GM21447 (cell line): ENCODE results near the gene TRIM45.
"Not testable (repeated sequence)": the region's sequence is repeated elsewhere in the genome, so short reads cannot be mapped to it uniquely, and the experiment has no call there.

Source experiments
- ATAC-seq: cut with Tn5 transposase; IDR thresholded peaks from one replicate; pipeline ENCODE4 v1.9.1; 2021; ENCODE audit not compliant: unreplicated experiment

TRIM45 gene

DNA sequence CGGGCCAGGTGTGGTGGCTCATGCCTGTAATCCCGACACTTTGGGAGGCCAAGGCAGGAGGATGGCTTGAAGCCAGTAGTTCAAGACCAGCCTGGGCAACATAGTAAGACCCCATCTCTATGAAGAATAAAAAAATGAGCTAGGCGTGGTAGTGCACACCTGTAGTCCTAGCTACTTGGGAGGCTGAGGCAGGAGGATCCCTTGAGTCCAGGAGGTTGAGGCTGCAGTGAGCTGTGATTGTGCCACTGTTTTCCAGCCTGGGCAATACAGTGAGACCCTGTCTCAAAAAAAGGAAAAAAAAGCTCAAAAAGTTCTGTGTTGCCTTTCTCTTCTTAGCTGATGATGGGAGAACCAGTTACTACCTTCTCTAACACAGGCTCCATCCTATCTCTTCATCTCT lies 19.7 kb downstream of the TRIM45 start:
- ATAC-seq = not testable (repeated sequence)

DNA sequence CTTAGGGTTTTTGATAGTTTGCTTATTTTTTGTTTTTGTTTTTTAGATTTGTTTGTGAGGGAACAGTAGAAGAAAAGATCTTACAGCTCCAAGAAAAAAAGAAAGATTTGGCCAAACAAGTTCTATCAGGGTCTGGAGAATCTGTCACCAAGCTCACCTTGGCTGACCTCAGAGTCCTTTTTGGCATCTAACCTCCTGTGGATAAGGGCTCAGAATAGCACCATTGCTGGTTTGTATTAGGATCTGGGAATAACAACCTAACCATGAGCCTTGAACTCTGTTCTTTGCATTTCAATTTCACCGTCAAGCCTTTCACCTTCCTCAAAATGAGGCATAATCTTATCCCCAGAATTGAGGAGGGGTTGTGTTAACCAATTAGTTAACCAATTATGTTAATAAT lies 20.2 kb downstream of the TRIM45 start:
- no peak for ATAC-seq

DNA sequence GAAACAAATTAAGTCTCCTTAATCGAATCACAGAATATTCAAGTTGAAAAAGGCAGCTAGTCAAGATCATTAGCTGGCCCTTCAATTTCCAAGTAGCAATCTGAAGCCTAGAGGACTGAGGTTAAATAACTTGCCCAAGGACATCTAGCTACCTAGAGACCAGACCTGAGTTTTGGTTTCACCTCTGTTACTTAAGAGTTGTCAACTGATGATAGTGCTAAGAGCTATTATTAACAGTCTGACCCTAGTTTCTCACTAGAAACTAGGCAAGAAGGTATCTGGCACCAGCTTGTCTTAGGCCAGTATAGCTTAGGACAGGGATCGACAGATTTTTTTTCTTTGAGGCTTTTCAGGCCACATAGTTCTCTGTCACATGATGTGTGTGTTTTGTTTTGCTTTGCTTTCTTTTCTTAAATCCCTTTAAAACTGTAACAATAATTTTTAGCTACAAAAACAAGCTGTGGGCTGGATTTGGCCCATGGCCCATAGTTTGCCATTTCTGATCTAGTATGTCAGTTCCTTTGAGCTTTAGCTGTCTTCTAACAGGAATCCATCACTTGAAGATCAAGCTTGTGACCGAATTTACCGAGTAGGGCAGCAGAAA lies 23.2 kb downstream of the TRIM45 start:
- ATAC-seq = no peak

DNA sequence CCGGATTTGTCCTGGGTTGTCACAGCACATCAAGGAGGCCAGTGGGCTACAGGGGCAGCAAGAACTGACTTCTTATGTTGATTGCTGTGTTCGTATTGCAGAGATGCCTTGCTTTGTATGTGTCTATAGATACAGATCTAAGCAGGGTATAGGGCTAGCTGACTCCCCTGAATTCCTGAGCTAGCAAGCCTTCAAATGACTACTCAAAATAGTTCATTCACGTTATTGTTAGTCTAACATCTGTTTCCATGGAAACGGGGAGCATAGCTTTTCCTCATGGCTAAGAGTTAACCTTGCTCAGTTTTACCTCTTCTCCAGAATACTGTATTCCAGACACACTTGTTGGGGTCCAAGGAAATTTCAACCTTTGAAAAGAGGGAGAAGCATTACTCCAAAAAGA lies 24.1 kb downstream of the TRIM45 start:
- ATAC-seq = no peak

DNA sequence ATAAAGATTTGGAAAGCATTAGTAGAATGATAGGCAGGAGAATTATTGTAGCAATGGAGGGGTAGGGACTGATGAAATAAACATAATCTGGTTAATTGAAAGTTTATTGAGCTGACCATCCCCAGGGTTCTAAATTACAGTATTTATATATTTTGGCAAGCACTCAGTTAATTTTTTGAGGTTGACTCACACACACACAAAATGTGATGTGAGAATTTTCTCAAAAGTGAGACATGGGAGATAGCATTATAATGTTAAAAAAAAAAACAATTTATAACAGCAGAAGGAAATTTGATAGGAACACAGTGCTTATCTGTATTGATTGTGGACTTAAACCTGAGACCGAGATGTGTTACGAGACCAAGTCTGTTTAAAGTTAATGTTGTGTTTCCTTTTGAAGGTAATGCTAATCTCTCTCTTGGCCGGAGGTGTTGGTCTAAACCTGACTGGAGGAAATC lies 24.6 kb downstream of the TRIM45 start:
- no peak for ATAC-seq

DNA sequence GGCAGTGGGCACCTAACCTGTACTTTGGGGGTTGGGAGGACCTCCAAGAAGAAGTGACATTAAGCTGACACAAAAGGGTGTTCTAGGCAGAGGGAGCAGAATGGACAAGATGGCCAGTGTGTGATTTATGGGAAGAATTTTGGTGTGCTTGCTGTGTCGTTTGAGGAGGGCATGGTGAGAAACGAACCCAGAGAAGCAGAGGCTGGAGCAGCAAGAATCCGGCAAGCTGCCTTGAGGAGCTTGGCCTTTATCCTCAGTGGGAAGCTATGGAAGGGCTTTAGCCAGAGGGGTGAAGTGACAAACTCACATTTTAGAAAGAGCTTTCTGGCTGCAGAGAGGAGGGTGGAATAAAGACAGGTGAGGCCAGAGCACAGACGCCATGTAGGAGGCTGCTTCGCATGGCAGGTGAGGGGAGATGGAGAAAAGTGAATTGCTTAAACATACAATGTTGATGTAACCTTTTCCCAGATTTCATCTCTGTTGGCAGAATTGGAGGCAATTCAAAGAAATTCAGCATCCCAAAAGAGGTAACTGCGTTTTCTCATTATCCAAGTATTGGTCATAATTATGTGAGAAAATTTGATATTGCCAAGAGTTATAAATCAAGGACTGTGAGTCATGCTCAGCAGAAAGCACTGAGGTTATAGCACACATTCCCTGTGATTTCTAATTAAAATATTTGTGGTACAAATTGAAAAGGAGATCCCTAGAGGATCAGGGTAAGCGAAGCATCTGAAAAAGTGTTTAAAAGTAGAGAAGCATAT lies 26.5 kb downstream of the TRIM45 start:
- ATAC-seq = no peak

DNA sequence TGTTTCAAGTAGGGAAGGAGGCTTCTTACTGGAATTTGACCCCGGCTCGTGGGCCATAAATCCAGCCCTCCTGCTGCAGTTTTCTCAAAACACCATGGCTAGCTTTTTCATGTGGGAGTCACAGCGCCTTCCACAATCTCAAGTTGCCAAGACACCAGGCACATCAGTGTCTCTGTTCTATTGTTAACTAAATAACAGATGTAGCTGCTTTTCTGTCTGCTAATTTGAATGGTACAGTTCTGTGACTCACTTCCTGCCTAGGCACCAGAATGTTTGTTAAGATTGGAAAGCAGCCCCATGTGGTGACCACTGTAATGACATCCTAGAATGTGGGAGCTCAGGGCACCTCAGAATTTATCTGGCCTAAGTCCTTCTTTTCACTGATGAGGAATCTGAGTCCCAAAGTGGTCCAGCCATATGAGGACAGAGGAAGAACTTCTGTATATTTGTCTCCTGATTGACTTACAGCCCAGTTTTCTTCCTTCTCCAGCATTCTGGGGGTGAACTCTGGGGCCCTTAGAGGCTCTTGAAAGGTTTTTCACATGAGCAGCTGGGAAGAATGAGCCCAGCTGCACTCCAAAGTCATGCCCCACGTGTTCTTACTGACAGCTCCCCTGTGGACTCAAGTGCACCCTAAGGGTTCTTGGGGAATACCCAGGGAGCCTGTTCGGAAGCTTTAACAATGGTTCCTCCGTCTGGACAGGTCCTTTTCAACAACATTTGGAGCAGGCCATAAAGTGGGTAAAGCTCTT lies 27.5 kb downstream of the TRIM45 start:
- ATAC-seq = peak; percentile 84

DNA sequence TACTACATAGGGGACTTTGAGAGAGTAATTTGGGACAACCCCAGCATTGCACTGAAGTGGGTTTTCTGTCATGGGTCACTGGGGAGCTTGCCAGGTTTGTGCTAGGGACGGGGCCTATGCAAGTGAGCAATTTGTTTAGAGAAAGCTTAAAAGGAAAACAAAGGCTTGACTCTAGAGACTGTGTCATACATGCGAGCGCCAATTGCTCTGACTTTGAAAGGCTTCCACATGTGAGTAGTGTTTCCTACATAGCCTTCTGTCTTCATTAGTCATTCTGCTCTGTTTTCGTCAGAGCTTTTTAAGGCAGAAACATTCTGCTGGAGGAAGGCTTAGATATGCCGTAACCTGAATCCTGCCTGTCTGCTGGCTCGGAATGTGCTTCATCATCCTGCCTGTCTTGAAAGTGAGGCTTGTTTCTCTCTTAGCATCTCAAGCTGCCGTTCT lies 28.4 kb downstream of the TRIM45 start:
- no peak for ATAC-seq

DNA sequence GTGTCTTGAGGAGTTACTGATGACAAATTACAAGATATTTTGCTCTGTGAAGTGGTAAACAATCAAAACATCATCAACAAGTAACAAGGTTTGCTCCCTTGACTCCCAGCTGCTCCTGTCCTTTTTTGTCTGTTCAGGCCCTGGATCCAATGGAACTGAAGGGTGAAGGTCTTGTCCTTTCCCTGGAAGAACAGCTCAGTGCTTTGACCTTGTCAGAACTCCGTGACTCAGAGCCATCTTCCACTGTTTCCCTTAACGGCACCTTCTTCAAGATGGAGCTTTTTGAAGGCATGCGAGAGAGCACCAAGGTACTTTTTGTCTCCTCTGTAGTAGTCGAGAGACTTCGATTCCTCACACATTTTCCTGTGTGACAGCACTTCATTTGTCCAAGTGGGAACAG lies 29.0 kb downstream of the TRIM45 start:
- ATAC-seq = no peak

DNA sequence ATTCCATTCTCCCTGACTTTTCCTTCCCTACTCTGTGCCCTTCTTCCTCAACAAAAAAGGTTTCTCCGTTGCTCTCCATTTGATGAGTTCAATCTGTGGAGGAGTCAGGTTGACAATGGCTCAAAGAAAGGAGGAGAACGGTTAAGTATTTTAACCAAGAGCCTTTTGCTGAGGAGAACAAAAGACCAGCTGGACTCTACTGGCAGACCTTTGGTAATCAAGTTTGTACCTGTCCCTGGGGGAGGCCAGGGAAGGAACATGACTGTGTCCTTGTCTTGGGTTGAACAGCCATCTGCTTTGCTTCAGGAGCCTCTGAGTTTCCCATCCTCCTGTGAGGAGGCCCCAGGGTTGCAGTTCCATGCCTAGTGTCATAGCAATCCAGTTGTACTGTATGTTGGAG lies 31.6 kb downstream of the TRIM45 start:
- no peak for ATAC-seq

DNA sequence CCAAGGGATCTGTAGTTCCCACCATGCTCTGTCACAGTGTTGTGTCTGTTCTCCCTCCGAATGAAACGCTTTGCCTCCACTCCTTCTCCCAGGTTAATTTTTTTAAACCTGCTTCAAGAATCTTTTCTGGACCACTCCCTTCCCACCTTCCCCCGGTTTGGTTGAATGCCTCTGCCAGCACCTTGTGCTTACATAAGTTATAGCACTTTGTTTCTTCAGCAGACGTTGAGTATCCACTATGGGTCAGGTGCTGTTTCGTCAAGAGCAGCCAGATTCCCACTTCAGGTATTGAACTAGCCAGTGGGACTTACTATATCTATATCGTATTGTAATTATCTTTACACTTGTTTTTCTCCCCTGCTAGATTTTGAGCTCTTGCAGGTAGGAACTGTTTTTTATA lies 33.9 kb downstream of the TRIM45 start:
- ATAC-seq = no peak

DNA sequence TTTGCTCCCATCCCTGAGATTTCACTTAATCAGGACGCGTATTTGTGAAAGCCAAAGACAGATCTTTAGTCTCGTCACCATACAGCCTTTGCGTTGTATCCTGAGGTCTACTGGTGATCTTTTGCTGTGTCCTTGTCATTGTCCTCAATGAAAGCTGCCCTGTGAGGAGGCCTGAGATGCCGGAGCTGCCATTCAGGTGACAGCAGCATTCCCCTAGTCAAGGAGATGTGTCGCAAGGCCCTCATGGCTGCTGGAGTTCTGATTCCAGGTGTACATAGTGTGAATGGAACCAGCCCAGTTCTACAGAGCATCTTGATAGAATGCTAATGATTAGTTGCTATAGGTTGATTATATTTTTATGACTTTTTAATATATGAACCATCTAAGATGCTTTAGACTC lies 37.3 kb downstream of the TRIM45 start:
- ATAC-seq = no peak

DNA sequence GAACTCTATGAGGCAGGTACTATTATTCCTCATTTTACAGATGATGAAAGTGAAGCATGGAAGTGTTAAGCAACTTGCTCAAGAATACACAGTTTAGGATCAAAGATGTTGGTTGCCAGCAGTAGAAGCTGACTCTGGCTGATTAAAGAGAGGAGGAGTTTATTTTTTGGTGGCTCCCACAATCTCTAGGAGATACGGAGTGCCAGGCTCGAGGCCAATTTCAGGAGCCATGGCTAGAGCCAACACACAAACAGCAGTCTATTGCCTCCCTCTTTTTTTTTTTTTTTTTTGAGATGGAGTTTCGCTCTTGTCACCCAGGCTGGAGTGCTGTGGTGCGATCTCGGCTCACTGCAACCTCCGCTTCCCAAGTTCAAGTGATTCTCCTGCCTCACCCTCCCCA lies 41.8 kb downstream of the TRIM45 start:
- no peak for ATAC-seq

DNA sequence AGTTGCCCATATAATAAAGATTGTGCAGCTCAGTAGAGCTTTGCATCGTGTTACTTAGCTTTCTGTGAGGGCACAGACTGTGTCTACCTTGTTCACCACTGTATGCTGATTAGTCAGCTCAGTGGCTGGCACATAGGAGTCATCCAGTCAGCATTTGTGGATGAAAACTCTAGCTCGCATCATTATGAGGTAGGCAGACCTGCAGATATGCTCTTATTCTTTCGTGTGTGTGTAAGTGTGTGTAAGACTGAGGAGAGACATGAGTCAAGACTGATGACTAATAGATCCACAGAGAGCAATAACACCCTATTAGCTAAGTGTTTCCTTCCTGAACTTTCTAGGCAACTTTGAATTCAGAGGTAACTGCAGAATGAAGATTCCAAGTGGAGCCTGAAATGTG lies 44.3 kb downstream of the TRIM45 start:
- no peak for ATAC-seq

DNA sequence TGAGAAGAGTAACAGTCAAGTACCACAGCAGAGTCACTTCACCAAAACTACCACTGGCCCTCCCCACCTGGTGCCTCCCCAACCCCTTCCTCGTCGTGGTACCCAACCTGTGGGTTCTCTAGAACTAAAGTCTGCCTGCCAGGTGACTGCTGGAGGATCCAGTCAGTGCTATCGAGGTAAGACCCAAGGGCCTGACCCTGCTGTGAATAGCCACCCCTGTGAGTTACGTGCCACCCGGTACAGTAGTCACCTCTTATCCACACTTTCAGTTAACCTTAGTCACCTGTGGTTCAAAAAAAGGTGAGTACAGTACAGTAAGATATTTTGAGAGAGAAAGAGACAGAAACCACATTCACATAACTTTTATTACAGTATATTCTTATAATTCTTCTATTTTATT lies 44.9 kb downstream of the TRIM45 start:
- ATAC-seq = no peak

DNA sequence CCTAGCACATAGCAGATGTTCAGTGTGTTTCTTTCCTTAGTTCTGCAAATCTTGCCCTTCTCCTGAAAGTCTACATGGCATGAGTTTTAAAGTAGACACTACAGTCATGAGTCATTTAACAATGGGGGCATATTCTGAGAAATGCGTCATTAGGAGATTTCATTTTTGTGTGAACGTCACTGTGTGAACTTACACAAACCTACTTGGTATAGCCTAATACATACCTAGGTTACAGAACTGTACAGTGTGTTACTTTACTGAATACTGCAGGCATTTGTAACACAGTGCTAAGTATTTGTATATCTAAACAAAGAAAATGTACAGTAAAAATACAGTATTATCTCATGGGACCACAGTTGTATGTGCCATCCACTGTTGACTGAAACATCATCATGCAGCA lies 51.4 kb downstream of the TRIM45 start:
- ATAC-seq = no peak

DNA sequence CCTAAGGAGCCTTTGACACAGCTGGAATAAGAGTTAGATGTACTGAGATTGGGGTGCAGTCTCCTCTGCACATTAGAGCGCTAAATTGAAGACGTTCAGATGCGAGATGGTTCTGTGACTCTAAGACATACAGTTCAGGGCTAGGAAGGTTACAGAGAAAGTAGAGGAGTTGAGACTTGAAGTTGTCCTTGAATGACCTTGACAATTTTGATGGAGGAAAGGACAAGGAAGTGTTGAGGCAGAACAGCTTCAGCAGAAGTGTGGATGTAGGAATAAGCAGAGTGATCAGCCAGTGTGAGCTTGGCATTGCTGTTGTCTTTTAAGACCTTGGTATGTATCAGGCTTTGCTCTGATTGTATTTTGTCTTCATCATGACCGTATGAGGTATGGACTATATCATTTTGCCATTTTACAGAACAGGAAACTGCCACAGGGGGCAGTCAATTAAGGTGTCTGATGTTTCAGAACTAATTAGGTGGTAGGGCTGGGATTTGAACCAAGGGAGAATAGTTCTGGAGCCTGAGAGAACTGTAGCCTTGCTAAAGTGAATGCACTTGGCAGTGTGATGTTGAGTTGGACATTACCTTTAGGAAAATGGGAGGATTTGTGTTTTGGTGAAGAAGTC lies 52.2 kb downstream of the TRIM45 start:
- ATAC-seq = no peak

DNA sequence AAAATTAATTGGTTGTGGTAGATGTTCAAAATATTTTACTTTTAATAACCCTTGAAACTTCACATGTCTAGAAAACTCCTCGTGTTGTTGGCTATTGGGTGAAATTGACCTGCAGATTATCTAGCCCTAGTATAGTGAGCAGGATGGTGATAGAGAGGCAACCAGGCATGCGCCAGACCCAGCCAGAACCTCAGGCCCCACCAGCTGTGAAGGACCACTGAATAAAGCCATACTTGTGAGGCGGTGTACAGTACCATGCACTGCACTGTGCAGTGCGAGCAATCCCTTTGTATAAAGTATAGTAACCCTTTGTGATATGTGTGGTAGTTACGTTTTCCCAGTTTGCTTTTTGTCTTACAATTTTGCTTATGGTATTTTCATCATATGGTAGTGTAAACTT lies 53.0 kb downstream of the TRIM45 start:
- no peak for ATAC-seq

DNA sequence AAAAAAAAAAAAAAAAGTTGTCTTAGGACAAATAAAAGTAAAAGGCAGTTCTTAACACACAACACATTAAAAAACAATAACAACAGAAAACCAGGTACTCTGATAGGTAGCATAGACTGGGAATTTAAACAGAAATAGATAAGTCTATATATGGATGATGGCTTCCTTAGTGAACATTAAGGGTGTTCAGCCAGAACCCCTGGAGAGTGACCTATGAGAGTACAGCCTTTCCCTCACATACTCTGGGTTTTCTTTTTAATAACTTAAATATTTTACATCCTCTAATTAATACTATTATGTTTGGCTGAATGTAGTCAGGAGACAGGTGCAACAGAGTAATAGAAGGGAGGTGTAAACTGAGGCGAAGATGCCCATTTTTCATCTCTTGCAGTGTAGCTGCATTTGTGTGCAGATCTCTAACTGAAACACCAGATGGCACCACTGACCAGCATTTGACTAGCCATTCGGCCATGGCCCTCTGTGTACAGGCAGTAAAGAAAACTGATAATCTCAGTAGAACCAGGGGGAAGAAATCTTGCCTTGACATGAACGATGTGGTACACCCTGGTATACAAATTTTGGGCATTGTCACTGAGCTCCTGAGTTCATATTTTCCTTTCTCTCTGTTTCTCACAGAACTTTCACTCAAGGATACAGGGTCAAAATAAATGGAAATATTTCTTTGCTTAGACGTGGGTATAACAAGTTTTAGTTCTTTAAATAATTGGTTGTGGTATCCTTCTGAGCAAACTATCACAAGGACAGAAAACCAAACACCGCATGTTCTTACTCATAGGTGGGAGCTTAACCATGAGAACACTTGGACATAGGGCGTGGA lies 53.8 kb downstream of the TRIM45 start:
- ATAC-seq = no peak

DNA sequence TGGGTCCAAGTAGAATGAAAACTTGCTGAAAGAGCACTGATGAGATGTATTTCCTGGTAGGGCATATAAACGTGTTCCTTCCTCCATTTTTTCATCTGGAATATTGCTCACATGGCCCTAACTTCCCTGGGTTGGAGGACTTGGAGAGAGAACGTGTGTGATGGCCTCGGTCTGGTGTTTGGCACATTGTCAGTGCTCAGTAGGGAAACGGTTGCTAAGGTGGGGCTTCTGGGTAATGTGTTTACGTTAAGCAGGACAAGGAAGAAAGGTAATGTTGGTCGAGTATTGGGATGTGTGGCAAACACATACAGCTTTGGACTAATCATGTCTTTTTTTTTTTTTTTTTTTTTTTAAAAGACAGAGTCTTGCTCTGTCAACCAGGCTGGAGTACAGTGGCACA lies 55.2 kb downstream of the TRIM45 start:
- ATAC-seq = no peak

DNA sequence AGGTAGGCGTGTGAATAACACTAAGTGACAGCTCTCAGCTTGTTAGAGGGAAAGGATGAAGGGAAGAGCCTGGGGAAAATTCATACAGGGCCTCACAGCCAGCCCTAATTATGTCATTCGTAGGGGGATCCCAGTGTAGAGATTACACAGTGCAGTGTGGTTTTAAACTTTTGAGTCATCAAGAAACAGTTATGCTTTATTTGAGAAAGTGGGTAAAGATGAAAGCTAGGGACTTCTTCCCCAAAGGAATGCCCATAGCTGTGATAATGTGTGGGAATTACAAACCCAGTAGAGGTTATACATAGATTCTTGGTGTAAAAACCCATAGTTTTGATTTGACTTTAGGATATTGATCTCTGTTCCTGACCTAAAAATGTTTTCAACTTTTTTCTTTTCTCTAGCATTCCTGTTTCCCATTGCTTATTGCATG lies 59.5 kb downstream of the TRIM45 start:
- ATAC-seq = peak; percentile 17
